NB4 (cell line): ENCODE data around the gene KLHL26.

Source experiments
- POLR2A ChIP-seq: IDR thresholded peaks from 2 replicates; pipeline ENCODE4 v1.6.1; 2011; ENCODE audit warnings: mild to moderate bottlenecking; ENCODE audit not compliant: insufficient read length; ENCODE audit errors: extremely low read depth
- TF ChIP-seq, protein P1 (sequence below): IDR thresholded peaks from one replicate; pipeline ENCODE4 v1.5.1; 2012; ENCODE audit warnings: low read depth, low read length

- TF ChIP-seq, protein P1, sequence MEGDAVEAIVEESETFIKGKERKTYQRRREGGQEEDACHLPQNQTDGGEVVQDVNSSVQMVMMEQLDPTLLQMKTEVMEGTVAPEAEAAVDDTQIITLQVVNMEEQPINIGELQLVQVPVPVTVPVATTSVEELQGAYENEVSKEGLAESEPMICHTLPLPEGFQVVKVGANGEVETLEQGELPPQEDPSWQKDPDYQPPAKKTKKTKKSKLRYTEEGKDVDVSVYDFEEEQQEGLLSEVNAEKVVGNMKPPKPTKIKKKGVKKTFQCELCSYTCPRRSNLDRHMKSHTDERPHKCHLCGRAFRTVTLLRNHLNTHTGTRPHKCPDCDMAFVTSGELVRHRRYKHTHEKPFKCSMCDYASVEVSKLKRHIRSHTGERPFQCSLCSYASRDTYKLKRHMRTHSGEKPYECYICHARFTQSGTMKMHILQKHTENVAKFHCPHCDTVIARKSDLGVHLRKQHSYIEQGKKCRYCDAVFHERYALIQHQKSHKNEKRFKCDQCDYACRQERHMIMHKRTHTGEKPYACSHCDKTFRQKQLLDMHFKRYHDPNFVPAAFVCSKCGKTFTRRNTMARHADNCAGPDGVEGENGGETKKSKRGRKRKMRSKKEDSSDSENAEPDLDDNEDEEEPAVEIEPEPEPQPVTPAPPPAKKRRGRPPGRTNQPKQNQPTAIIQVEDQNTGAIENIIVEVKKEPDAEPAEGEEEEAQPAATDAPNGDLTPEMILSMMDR, result no peak
- no peak for TF ChIP-seq POLR2A
These were observed 27.1 kb upstream of the KLHL26 start for GRCh38 chr19:18609717-18610051.
